ENCODE results near the gene ZNF853.

- no peak for TF ChIP-seq CTCF (IDR thresholded peaks at IDR 0.05)
- no peak for TF ChIP-seq REST (IDR thresholded peaks at IDR 0.05; ENCODE audit: insufficient read depth in 1 of 2, low read depth in 2 of 2, low read length in 1 of 2)
- TF ChIP-seq POLR2AphosphoS5 (IDR thresholded peaks at IDR 0.05; ENCODE audit: low read depth, low read length), result no peak
- TF ChIP-seq TCF7L2 (IDR thresholded peaks at IDR 0.05; ENCODE audit: low read depth, low read length), result no peak
- no peak for TF ChIP-seq SIN3A (IDR thresholded peaks at IDR 0.05; ENCODE audit: borderline replicate concordance, insufficient read depth, low read depth, low read length)
Measured at GRCh38 chr7:6647541-6647940, 32.1 kb downstream of the ZNF853 start.
